ENCODE measurements around the gene RSRP1.
"Not testable (repeated sequence)": the region's sequence is repeated elsewhere in the genome, so short reads cannot be mapped to it uniquely, and the experiment has no call there.

The RSRP1 gene

GRCh38 chr1:25288573-25289101, 41.4 kb upstream of the RSRP1 start:
- not testable (repeated sequence) for H3K4me3 ChIP-seq (ENCODE audit: low read length); H3K4ac ChIP-seq (ENCODE audit: low read depth, low read length); H3K9ac ChIP-seq (ENCODE audit: low read length); H3K79me1 ChIP-seq (ENCODE audit: low read length); H3K27ac ChIP-seq (ENCODE audit: low read depth, low read length); H3K36me3 ChIP-seq (ENCODE audit: control insufficient read depth, insufficient read depth, low read length); H3K23ac ChIP-seq (ENCODE audit: low read length); H3K4me1 ChIP-seq (ENCODE audit: control insufficient read depth, low read depth, low read length); H4K5ac ChIP-seq (ENCODE audit: low read length); DNase-seq; H3K4me2 ChIP-seq (ENCODE audit: low read length); H3K27me3 ChIP-seq (ENCODE audit: insufficient read depth, low read length, poor library complexity); H2AK5ac ChIP-seq (ENCODE audit: low read length); H3K56ac ChIP-seq (ENCODE audit: low read length); H4K8ac ChIP-seq (ENCODE audit: low read depth, low read length); H3K79me2 ChIP-seq (ENCODE audit: control insufficient read depth, insufficient read depth, low read length); H2BK5ac ChIP-seq (ENCODE audit: low read length); H2BK120ac ChIP-seq (ENCODE audit: low read depth, low read length); H2BK15ac ChIP-seq (replicated peaks; ENCODE audit: low read depth); H3K18ac ChIP-seq (ENCODE audit: low read length)
- WGBS (ENCODE audit: extremely low coverage, insufficient coverage, low lambda C conversion rate), result no CpG with 5 or more reads among the region's 8 CpGs

- not testable (repeated sequence) for H3K27ac ChIP-seq (ENCODE audit: low read depth, low read length); H3K4ac ChIP-seq (ENCODE audit: low read depth, low read length); H4K5ac ChIP-seq (ENCODE audit: low read length); H3K79me1 ChIP-seq (ENCODE audit: low read length); H3K4me3 ChIP-seq (ENCODE audit: low read length); H3K4me1 ChIP-seq (ENCODE audit: control insufficient read depth, low read depth, low read length); H3K23ac ChIP-seq (ENCODE audit: low read length); H3K56ac ChIP-seq (ENCODE audit: low read length); H3K79me2 ChIP-seq (ENCODE audit: control insufficient read depth, insufficient read depth, low read length); H3K27me3 ChIP-seq (ENCODE audit: insufficient read depth, low read length, poor library complexity); H2BK15ac ChIP-seq (replicated peaks; ENCODE audit: low read depth); H4K8ac ChIP-seq (ENCODE audit: low read depth, low read length); H2BK5ac ChIP-seq (ENCODE audit: low read length); H3K4me2 ChIP-seq (ENCODE audit: low read length); H3K18ac ChIP-seq (ENCODE audit: low read length); H3K9ac ChIP-seq (ENCODE audit: low read length); H2AK5ac ChIP-seq (ENCODE audit: low read length); H3K36me3 ChIP-seq (ENCODE audit: control insufficient read depth, insufficient read depth, low read length); DNase-seq; H2BK120ac ChIP-seq (ENCODE audit: low read depth, low read length)
- WGBS (ENCODE audit: extremely low coverage, insufficient coverage, low lambda C conversion rate), result no CpG with 5 or more reads among the region's 6 CpGs
These were observed 39.9 kb upstream of the RSRP1 start for GRCh38 chr1:25287164-25287563.

- H3K27ac ChIP-seq (ENCODE audit: low read depth, low read length); H3K56ac ChIP-seq (ENCODE audit: low read length); H3K4me3 ChIP-seq (ENCODE audit: low read length); H2BK15ac ChIP-seq (replicated peaks; ENCODE audit: low read depth); H3K79me2 ChIP-seq (ENCODE audit: control insufficient read depth, insufficient read depth, low read length); H3K9ac ChIP-seq (ENCODE audit: low read length); H3K18ac ChIP-seq (ENCODE audit: low read length); H4K8ac ChIP-seq (ENCODE audit: low read depth, low read length); H3K27me3 ChIP-seq (ENCODE audit: insufficient read depth, low read length, poor library complexity); H3K23ac ChIP-seq (ENCODE audit: low read length); H2AK5ac ChIP-seq (ENCODE audit: low read length); H3K4ac ChIP-seq (ENCODE audit: low read depth, low read length); H2BK120ac ChIP-seq (ENCODE audit: low read depth, low read length); DNase-seq; H3K4me1 ChIP-seq (ENCODE audit: control insufficient read depth, low read depth, low read length); H3K79me1 ChIP-seq (ENCODE audit: low read length); H3K36me3 ChIP-seq (ENCODE audit: control insufficient read depth, insufficient read depth, low read length); H2BK5ac ChIP-seq (ENCODE audit: low read length); H3K4me2 ChIP-seq (ENCODE audit: low read length); H4K5ac ChIP-seq (ENCODE audit: low read length): not testable (repeated sequence)
- no CpG with 5 or more reads among the region's 3 CpGs for WGBS (ENCODE audit: extremely low coverage, insufficient coverage, low lambda C conversion rate)
These were observed 38.6 kb upstream of the RSRP1 start for GRCh38 chr1:25285862-25286261.

GRCh38 chr1:25279693-25280111, 32.4 kb upstream of the RSRP1 start:
- not testable (repeated sequence) for H4K8ac ChIP-seq (ENCODE audit: low read depth, low read length); H3K56ac ChIP-seq (ENCODE audit: low read length); H3K27ac ChIP-seq (ENCODE audit: low read depth, low read length); H3K23ac ChIP-seq (ENCODE audit: low read length); H3K36me3 ChIP-seq (ENCODE audit: control insufficient read depth, insufficient read depth, low read length); H3K9ac ChIP-seq (ENCODE audit: low read length); H3K4me3 ChIP-seq (ENCODE audit: low read length); H3K4me1 ChIP-seq (ENCODE audit: control insufficient read depth, low read depth, low read length); H2AK5ac ChIP-seq (ENCODE audit: low read length); H3K79me2 ChIP-seq (ENCODE audit: control insufficient read depth, insufficient read depth, low read length); H3K4me2 ChIP-seq (ENCODE audit: low read length); H3K18ac ChIP-seq (ENCODE audit: low read length); H4K5ac ChIP-seq (ENCODE audit: low read length); H2BK15ac ChIP-seq (replicated peaks; ENCODE audit: low read depth); DNase-seq; H2BK120ac ChIP-seq (ENCODE audit: low read depth, low read length); H3K27me3 ChIP-seq (ENCODE audit: insufficient read depth, low read length, poor library complexity); H3K4ac ChIP-seq (ENCODE audit: low read depth, low read length); H2BK5ac ChIP-seq (ENCODE audit: low read length); H3K79me1 ChIP-seq (ENCODE audit: low read length)
- no CpG with 5 or more reads among the region's 5 CpGs for WGBS (ENCODE audit: extremely low coverage, insufficient coverage, low lambda C conversion rate)

GRCh38 chr1:25278790-25279189, 31.5 kb upstream of the RSRP1 start:
- not testable (repeated sequence) for H3K27ac ChIP-seq (ENCODE audit: low read depth, low read length); H2BK120ac ChIP-seq (ENCODE audit: low read depth, low read length); H3K4me1 ChIP-seq (ENCODE audit: control insufficient read depth, low read depth, low read length); H3K23ac ChIP-seq (ENCODE audit: low read length); H3K18ac ChIP-seq (ENCODE audit: low read length); H3K4me2 ChIP-seq (ENCODE audit: low read length); H2AK5ac ChIP-seq (ENCODE audit: low read length); H3K27me3 ChIP-seq (ENCODE audit: insufficient read depth, low read length, poor library complexity); H3K9ac ChIP-seq (ENCODE audit: low read length); H3K56ac ChIP-seq (ENCODE audit: low read length); H3K79me2 ChIP-seq (ENCODE audit: control insufficient read depth, insufficient read depth, low read length); H2BK5ac ChIP-seq (ENCODE audit: low read length); H3K36me3 ChIP-seq (ENCODE audit: control insufficient read depth, insufficient read depth, low read length); H4K8ac ChIP-seq (ENCODE audit: low read depth, low read length); H4K5ac ChIP-seq (ENCODE audit: low read length); H3K4ac ChIP-seq (ENCODE audit: low read depth, low read length); H2BK15ac ChIP-seq (replicated peaks; ENCODE audit: low read depth); H3K4me3 ChIP-seq (ENCODE audit: low read length); H3K79me1 ChIP-seq (ENCODE audit: low read length)
- no CpG with 5 or more reads among the region's 8 CpGs for WGBS (ENCODE audit: extremely low coverage, insufficient coverage, low lambda C conversion rate)
- peak; percentile 10 for DNase-seq

GRCh38 chr1:25278358-25278757, 31.1 kb upstream of the RSRP1 start:
- H2BK5ac ChIP-seq (ENCODE audit: low read length); H3K23ac ChIP-seq (ENCODE audit: low read length); H2BK120ac ChIP-seq (ENCODE audit: low read depth, low read length); H3K9ac ChIP-seq (ENCODE audit: low read length); DNase-seq; H3K4me3 ChIP-seq (ENCODE audit: low read length); H2AK5ac ChIP-seq (ENCODE audit: low read length); H3K4me2 ChIP-seq (ENCODE audit: low read length); H3K79me2 ChIP-seq (ENCODE audit: control insufficient read depth, insufficient read depth, low read length); H3K56ac ChIP-seq (ENCODE audit: low read length); H3K79me1 ChIP-seq (ENCODE audit: low read length); H3K4ac ChIP-seq (ENCODE audit: low read depth, low read length); H3K18ac ChIP-seq (ENCODE audit: low read length); H4K5ac ChIP-seq (ENCODE audit: low read length); H3K36me3 ChIP-seq (ENCODE audit: control insufficient read depth, insufficient read depth, low read length); H3K27me3 ChIP-seq (ENCODE audit: insufficient read depth, low read length, poor library complexity); H3K27ac ChIP-seq (ENCODE audit: low read depth, low read length); H3K4me1 ChIP-seq (ENCODE audit: control insufficient read depth, low read depth, low read length); H4K8ac ChIP-seq (ENCODE audit: low read depth, low read length); H2BK15ac ChIP-seq (replicated peaks; ENCODE audit: low read depth): not testable (repeated sequence)
- WGBS (ENCODE audit: extremely low coverage, insufficient coverage, low lambda C conversion rate), result no CpG with 5 or more reads among the region's 2 CpGs

Data from mesendoderm (in vitro differentiated cells).